ENCODE data around the gene MYO3B. TPM values are rescaled to one million over a fixed set of nuclear protein-coding genes. Genes with fewer than 3 reads are reported as not detected.
"Not testable (repeated sequence)": the region's sequence is repeated elsewhere in the genome, so short reads cannot be mapped to it uniquely, and the experiment has no call there.

MYO3B gene
- total RNA-seq, 1 donor, result under 0.01 TPM

GRCh38 chr2:170255971-170256370, 78.0 kb downstream of the MYO3B start:
- no peak for DNase-seq (ENCODE audit: low read depth in 2 of 3, low spot score in 2 of 3)

GRCh38 chr2:170258382-170258781, 80.4 kb downstream of the MYO3B start:
- no peak for DNase-seq (ENCODE audit: low read depth in 2 of 3, low spot score in 2 of 3)

GRCh38 chr2:170260188-170260587, 82.2 kb downstream of the MYO3B start:
- DNase-seq (ENCODE audit: low read depth in 2 of 3, low spot score in 2 of 3), result no peak

- DNase-seq (ENCODE audit: low read depth in 2 of 3, low spot score in 2 of 3), result no peak
Measured at GRCh38 chr2:170261566-170261965, 83.6 kb downstream of the MYO3B start.

GRCh38 chr2:170262343-170262742, 84.4 kb downstream of the MYO3B start:
- DNase-seq (ENCODE audit: low read depth in 2 of 3, low spot score in 2 of 3), result no peak

- DNase-seq (ENCODE audit: low read depth in 2 of 3, low spot score in 2 of 3), result no peak
Measured at GRCh38 chr2:170262806-170263205, 84.9 kb downstream of the MYO3B start.

GRCh38 chr2:170263728-170264521, 86.0 kb downstream of the MYO3B start:
- DNase-seq (ENCODE audit: low read depth in 2 of 3, low spot score in 2 of 3), result peak in 2 of 3 donors; percentile 18 to 33

GRCh38 chr2:170264522-170264860, 86.5 kb downstream of the MYO3B start:
- no peak for DNase-seq (ENCODE audit: low read depth in 2 of 3, low spot score in 2 of 3)

- DNase-seq (ENCODE audit: low read depth in 2 of 3, low spot score in 2 of 3), result no peak
Measured at GRCh38 chr2:170264865-170265264, 86.9 kb downstream of the MYO3B start.

GRCh38 chr2:170265321-170265720, 87.4 kb downstream of the MYO3B start:
- no peak for DNase-seq (ENCODE audit: low read depth in 2 of 3, low spot score in 2 of 3)

GRCh38 chr2:170266358-170266757, 88.4 kb downstream of the MYO3B start:
- DNase-seq (ENCODE audit: low read depth in 2 of 3, low spot score in 2 of 3), result no peak

- no peak for DNase-seq (ENCODE audit: low read depth in 2 of 3, low spot score in 2 of 3)
Measured at GRCh38 chr2:170267071-170267470, 89.1 kb downstream of the MYO3B start.

GRCh38 chr2:170270278-170270864, 92.4 kb downstream of the MYO3B start:
- DNase-seq (ENCODE audit: low read depth in 2 of 3, low spot score in 2 of 3), result no peak

GRCh38 chr2:170271340-170271739, 93.4 kb downstream of the MYO3B start:
- DNase-seq (ENCODE audit: low read depth in 2 of 3, low spot score in 2 of 3), result no peak

GRCh38 chr2:170276056-170276455, 98.1 kb downstream of the MYO3B start:
- no peak for DNase-seq (ENCODE audit: low read depth in 2 of 3, low spot score in 2 of 3)

- no peak for DNase-seq (ENCODE audit: low read depth in 2 of 3, low spot score in 2 of 3)
Measured at GRCh38 chr2:170276925-170277629, 99.1 kb downstream of the MYO3B start.

GRCh38 chr2:170277951-170278350, 100.0 kb downstream of the MYO3B start:
- no peak for DNase-seq (ENCODE audit: low read depth in 2 of 3, low spot score in 2 of 3)

- DNase-seq (ENCODE audit: low read depth in 2 of 3, low spot score in 2 of 3), result not testable (repeated sequence)
Measured at GRCh38 chr2:170279615-170280014, 101.7 kb downstream of the MYO3B start.

GRCh38 chr2:170282851-170283250, 104.9 kb downstream of the MYO3B start:
- DNase-seq (ENCODE audit: low read depth in 2 of 3, low spot score in 2 of 3), result no peak

GRCh38 chr2:170284205-170284604, 106.3 kb downstream of the MYO3B start:
- no peak for DNase-seq (ENCODE audit: low read depth in 2 of 3, low spot score in 2 of 3)

GRCh38 chr2:170288859-170289258, 110.9 kb downstream of the MYO3B start:
- DNase-seq (ENCODE audit: low read depth in 2 of 3, low spot score in 2 of 3), result no peak

GRCh38 chr2:170291474-170291873, 113.5 kb downstream of the MYO3B start:
- no peak for DNase-seq (ENCODE audit: low read depth in 2 of 3, low spot score in 2 of 3)
